Nephron (organoid): ENCODE measurements around the gene PARD6G.

Experiments
- H3K27ac Mint-ChIP-seq, 3 experiments: 2 replicates each; pipeline ENCODE4 v1.8.0; 2020; ENCODE audit warnings: mixed read lengths in 3 of 3, mild to moderate bottlenecking in 2 of 3, moderate library complexity in 1 of 3
- H3K27me3 Mint-ChIP-seq: 2 replicates; pipeline ENCODE4 v1.8.0; 2021; ENCODE audit warnings: low read depth, mild to moderate bottlenecking, moderate library complexity, mixed read lengths
- H3K36me3 Mint-ChIP-seq: 2 replicates; pipeline ENCODE4 v1.8.0; 2020; ENCODE audit warnings: low read depth, mixed read lengths
- H3K4me1 Mint-ChIP-seq: 2 replicates; pipeline ENCODE4 v1.8.0; 2020; ENCODE audit warnings: mixed read lengths
- H3K4me3 Mint-ChIP-seq, 3 experiments: 2 replicates each; pipeline ENCODE4 v1.8.0; 2020; ENCODE audit warnings: mild to moderate bottlenecking in 3 of 3, mixed read lengths in 3 of 3, moderate library complexity in 2 of 3
- H3K9me3 Mint-ChIP-seq: 2 replicates; pipeline ENCODE4 v1.8.0; 2020; ENCODE audit warnings: mixed read lengths
- CTCF ChIP-seq, 3 experiments: fragments of 200-600 bp; sonication (generic); IDR thresholded peaks; one replicate each; pipeline ENCODE4 v1.5.0; 2021; ENCODE audit warnings: antibody characterized with exemption in 3 of 3; ENCODE audit not compliant: unreplicated experiment in 3 of 3

PARD6G gene

GRCh38 chr18:80149667-80150066, 97.6 kb downstream of the PARD6G start:
- H3K27ac Mint-ChIP-seq: no peak overlapping the region
- H3K9me3 Mint-ChIP-seq: no peaks in the 10 kb centered on the region
- H3K27me3 Mint-ChIP-seq: no peaks in the 10 kb centered on the region
- H3K36me3 Mint-ChIP-seq: peaks cover 25% of the 10 kb centered on the region
- no peak for TF ChIP-seq CTCF (IDR thresholded peaks at IDR 0.05; ENCODE audit: unreplicated experiment in 3 of 3)
- H3K4me3 Mint-ChIP-seq: no peak overlapping the region
- no peaks in the 10 kb centered on the region for H3K4me1 Mint-ChIP-seq

GRCh38 chr18:80148326-80149199, 98.8 kb downstream of the PARD6G start:
- Mint-ChIP-seq H3K27me3 (no peaks in the 10 kb centered on the region), H3K4me3 (peak overlapping the region; percentile 85 to 89 (median 86)), H3K27ac (no peak overlapping the region), H3K36me3 (peaks cover 17% of the 10 kb centered on the region), H3K4me1 (peaks cover 5% of the 10 kb centered on the region), H3K9me3 (no peaks in the 10 kb centered on the region)
- TF ChIP-seq CTCF (IDR thresholded peaks at IDR 0.05; ENCODE audit: unreplicated experiment in 3 of 3): no peak

GRCh38 chr18:80147418-80148325, 99.6 kb downstream of the PARD6G start:
- Mint-ChIP-seq H3K27me3 (no peaks in the 10 kb centered on the region), H3K36me3 (peaks cover 17% of the 10 kb centered on the region), H3K9me3 (no peaks in the 10 kb centered on the region), H3K4me3 (peak overlapping the region; percentile 85 to 89 (median 86)), H3K27ac (peak overlapping the region; percentile 8 to 71 (median 22)), H3K4me1 (peaks cover 5% of the 10 kb centered on the region)
- TF ChIP-seq CTCF (IDR thresholded peaks at IDR 0.05; ENCODE audit: unreplicated experiment in 3 of 3): no peak

GRCh38 chr18:80147037-80147417, 100.3 kb downstream of the PARD6G start:
- H3K27me3 Mint-ChIP-seq: no peaks in the 10 kb centered on the region
- H3K4me3 Mint-ChIP-seq: peak overlapping the region; percentile 76 to 86 (median 85)
- H3K9me3 Mint-ChIP-seq: no peaks in the 10 kb centered on the region
- H3K27ac Mint-ChIP-seq: peak overlapping the region in 1 of 3 experiments; percentile 35
- no peak for TF ChIP-seq CTCF (IDR thresholded peaks at IDR 0.05; ENCODE audit: unreplicated experiment in 3 of 3)
- H3K4me1 Mint-ChIP-seq: peaks cover 5% of the 10 kb centered on the region
- peaks cover 13% of the 10 kb centered on the region for H3K36me3 Mint-ChIP-seq

GRCh38 chr18:80145196-80145804, 102.0 kb downstream of the PARD6G start:
- Mint-ChIP-seq H3K27me3 (no peaks in the 10 kb centered on the region), H3K9me3 (no peaks in the 10 kb centered on the region), H3K4me1 (peaks cover 5% of the 10 kb centered on the region), H3K36me3 (peaks cover 19% of the 10 kb centered on the region), H3K4me3 (no peak overlapping the region), H3K27ac (no peak overlapping the region)
- TF ChIP-seq CTCF (IDR thresholded peaks at IDR 0.05; ENCODE audit: unreplicated experiment in 3 of 3): no peak
